Right kidney (tissue), 1 donor: ENCODE results near the gene NRXN3.
"Not testable (repeated sequence)": the region's sequence is repeated elsewhere in the genome, so short reads cannot be mapped to it uniquely, and the experiment has no call there.

Source experiments
- DNase-seq: peaks from one replicate; pipeline ENCODE4 v3.0.0-alpha.2; 2016

The NRXN3 gene

DNA sequence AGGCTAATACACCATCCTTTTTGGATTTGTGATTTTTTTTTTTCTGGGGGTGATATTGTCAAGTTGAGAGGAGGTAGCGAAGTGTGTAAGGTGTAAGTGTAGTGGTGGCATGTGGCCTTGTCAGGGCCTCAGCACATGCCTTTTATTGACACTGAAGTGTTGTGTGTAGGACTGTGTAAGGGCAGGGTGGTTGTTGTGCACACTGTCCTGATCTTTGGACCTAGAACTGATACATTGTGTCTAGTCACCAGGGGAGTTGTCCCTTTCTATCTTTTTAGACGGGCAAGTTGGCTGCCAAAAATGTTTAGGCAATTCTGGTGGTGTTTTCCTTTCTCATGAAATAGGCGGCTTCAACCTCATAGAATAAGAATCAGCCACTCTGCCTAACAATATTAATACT lies 244.0 kb downstream of the NRXN3 start:
- DNase-seq: no peak

DNA sequence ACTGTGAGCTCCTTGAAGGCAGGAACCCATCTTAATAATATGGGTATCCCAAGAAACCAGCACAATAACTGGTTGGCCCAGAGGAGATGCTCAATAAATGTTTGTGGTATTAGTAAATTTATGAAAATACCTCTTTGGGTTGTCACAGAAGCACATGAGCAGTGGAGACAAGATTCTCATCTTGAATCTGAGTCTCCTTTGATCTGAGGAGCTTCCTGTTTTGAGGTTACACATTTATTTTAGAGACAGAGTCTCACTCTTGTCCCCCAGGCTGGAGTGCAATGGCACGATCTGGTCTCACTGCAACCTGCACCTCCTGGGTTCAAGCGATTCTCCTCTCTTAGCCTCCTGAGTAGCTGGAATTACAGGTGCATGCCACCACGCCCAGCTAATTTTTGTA lies 247.4 kb downstream of the NRXN3 start:
- DNase-seq: no peak

DNA sequence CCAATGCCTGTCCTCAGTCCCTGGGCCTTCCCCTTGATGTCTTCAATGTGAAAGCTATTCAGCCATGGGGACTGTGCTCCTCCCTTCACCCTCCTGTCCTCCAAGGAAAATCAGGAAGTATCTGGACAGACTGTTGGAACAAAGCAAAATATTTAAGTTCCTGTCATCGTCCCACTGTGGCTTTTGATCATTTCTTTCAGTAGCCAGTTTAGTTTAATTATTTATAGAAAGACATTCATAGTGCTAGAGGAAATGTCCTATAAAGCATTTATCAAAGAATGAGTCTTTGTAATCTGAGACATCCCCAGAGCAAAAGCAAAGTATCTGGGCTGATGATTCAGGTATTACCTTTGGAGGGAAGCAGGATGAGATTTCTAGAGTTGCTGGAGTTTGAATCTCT lies 254.1 kb downstream of the NRXN3 start:
- no peak for DNase-seq

DNA sequence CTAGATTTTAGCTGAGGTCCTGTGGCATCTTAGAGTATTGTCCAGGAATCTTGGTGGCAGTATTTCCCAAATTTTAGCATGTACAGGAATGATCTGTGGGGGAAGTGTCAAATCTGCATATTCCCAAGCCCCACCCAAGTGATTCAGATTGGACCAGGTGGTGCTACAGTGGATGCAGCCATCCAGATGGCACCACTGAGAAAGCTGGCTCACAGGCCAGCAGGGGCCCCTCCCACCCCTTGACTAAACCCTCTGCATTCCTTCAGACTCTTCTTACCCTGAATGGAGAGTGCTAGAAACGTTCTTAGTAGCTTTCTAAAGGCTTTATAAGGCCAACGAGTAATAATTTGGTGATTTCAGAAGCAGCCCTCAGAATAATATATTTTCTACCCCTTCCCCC lies 255.2 kb downstream of the NRXN3 start:
- DNase-seq: no peak

DNA sequence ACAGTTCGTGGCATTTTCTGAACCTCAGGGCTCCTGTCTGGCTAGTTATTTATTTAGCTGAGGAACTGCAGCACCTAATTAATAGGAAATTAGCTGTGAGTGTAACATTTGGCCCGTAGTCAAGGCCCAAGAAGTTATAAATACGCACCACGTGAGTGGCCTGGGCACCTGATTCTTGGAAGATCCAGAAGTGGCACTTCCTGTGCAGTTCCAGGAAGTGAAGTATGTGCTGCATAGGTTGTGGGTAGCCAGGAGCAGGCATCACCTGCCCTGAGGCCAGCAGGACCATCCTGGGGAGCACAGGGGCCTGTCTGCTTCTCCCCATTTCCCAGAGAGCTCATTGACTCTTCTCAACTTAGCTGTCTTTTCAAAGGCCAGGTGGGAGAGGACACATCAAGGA lies 255.6 kb downstream of the NRXN3 start:
- DNase-seq: no peak

DNA sequence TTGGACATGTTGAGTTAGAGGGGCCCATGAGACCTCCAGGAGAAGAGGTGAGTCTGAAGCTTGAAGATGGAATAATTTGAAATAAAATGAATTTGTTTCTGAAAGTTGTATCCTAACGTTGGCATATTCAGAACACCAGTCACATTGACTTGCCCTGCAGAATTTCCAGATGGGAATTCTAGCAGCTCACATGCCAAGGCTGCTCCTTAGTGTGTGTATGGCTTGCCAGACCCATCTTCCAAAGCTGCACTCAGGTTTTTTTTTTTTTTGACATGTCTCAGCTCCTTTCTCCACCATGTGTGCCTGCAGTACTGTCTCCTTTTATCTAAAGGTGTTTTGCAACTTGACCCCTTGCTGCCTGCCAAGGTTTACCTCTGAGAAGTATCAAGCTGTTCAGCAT lies 261.9 kb downstream of the NRXN3 start:
- DNase-seq: no peak

DNA sequence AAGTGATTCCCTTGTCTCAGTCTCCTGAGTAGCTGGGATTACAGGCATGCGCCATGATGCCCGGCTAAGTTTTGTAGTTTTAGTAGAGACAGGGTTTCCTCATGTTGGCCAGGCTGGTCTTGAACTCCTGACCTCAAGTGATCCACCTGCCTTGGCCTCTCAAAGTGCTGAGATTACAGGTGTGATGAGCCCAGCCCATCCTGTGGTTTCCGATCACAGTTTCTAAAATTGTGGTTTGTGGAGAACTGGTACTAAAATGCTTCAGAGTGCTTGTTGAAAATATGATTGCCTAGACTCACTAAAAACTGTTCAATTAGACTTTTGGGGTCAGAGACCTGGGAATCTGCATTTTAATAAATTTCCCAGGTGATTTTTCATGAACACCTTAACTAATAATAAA lies 267.3 kb downstream of the NRXN3 start:
- DNase-seq: not testable (repeated sequence)

DNA sequence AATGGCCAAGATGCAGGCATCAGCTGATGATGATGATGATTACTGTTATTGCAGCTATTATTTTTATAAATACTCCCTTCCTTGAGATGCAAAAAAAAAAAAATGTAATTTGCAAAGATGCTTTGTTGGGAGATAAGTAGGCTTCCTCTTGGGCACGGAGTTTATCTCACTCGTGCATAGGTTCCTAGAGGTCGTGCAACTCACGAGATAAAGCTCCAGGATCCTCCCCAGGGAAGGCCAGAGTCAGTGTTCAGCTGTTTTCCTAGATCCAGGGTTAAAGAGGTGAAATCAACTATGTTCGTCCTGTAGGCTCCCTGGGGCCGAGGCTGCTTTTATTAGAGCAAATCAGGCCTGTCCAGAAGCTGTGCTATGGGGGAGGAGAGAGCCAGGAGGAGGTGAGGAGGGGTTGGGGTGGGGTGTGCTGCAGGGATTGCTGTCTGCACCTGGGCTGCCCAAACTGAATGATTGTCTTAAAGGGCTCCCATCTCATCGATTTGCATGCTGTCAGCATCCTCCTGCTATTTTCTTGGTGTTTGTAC lies 270.3 kb downstream of the NRXN3 start:
- no peak for DNase-seq

DNA sequence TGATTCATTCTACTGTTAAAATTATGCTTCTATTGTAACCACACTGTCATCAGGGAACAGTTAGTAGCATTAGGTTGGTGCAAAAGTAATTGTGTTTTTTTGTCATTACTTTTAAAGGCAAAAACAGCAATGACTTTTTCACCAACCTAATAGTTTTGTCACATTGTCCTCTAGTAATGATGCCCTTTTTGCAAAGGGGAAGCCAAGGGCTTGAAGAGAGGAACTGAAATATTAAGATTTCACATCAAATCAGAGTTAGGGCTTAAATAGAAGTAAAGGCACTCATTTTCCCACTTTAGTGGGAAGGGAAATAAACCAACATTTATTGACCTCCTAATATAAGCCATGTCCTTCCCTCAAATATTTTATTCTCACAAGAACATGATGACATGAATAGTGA lies 273.7 kb downstream of the NRXN3 start:
- no peak for DNase-seq

DNA sequence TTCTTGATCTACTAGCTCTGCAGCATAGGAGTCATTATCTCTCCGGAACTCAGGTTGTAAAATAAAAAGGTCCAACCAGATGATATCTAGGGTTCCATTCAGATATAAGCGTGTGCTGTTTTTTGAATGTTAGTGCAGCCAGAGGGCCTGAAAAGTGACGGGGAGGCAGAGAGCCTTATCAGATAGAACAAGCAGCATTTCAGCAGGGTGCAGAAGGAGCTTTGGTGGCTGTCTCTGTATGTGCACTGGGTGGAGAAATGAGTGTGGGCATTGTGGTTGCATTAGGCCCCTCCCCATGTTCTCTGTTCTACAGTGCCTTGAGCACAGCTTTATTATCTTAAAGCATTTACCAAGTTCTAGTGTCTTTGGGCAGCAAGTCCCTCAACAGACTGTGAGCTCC lies 275.1 kb downstream of the NRXN3 start:
- DNase-seq: no peak

DNA sequence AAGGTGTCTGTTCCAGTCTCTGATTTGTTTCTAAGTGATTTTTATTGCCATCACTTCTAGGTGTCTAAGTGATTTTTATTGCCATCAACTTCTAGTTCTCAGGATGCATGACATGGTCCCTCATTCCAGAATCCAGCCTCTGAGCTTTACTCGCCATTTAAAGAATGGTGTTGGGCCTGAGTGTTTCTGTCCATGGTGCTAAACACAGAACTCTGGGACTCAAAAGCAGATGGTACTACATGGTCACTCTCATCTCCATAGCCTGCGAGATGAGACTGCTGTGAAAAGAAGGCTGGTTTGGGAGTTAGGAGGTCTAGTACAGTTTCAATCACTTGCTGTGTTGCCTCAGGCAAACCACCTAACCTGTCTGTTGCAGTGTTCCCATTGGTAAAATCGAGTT lies 276.6 kb downstream of the NRXN3 start:
- DNase-seq: no peak

DNA sequence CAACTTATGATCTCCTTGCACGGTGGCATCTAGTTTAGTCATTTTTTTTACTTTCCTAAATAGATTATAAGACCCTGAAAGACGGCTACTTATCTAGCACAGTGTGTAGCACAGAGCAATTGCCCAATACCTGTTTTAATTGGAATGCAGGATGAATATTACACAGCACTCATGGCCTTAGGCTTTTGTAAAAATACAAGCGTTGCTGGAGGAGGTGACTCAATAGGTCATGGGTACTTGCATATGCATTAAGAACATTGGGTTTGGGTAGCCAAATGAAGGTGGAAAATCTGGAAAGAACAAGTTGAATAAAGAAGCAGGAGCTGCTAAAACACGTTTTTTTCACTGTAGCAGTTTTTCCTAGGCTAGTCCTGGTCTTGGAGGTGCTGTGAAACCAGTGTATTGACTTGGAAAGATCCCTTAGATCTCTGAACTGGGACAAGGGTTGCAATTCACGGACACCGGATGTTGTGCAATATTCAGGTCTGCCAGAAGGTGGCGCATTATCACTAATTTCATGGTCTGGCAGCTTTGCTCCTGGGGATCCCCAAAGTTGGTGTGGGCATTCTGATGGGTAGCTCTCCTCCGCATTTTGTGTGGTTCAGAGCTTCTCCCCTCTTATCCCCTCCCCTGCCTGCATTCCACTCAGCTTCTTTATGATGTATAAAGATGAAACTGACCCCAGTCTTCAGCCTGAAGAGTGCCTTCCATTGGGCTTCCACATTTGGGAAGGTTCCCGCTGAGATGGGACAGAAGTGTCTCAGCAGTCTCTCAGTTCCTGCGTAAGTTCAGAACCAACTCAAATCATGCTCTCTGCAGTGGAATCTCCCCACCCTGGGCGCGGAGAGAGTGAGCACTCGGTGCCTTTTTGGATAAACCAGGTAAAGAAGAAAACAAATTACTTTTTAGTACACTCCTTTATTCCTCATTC lies 278.3 kb downstream of the NRXN3 start:
- no peak for DNase-seq

DNA sequence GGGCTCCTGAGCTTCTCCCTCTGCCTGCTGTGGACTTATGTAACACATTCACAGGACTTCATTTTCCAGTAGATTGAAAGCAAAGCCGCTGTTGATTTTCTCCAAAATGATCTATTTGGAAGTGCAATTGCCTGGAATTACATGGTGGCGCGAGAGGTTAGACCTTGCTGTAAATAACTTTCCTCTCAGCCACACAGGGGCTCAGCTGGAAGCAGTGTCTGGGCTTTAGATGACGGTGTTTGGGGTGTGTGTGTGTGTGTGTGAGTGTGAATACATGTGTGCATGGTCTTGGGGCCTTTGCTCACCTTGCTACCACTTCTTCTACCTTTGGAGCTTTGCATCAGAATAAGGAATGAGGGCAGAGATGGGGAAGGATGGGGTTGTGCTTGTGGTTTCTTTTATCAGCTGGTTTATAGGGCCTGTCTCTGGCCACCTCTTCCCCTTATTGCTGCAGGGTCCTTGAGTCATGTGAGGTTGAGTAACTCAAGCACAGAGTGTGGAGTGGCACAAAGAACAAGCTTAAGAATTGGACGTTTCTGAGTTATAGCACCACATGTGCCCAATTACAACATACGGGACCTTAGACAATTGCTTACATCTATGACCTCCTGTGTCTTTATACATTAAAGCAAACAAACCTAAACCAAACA lies 280.6 kb downstream of the NRXN3 start:
- no peak for DNase-seq

DNA sequence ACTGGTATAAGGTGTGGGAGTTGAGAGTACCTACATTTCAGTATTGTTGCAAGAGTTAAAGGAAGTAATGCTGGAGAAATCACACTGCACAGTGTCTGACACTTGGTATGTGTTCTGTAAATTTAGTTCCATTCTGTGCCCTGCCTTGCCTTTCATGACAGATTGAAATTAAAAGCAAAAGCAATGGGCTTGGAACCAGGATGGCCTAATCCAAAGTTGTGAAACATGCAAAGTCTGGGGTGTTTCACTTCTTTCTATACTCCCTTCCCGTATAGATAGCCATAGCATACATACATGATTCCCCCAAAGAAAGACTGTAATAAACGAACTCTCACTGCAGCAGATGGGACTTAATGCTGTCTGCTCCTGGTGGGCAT lies 281.1 kb downstream of the NRXN3 start:
- DNase-seq: no peak

DNA sequence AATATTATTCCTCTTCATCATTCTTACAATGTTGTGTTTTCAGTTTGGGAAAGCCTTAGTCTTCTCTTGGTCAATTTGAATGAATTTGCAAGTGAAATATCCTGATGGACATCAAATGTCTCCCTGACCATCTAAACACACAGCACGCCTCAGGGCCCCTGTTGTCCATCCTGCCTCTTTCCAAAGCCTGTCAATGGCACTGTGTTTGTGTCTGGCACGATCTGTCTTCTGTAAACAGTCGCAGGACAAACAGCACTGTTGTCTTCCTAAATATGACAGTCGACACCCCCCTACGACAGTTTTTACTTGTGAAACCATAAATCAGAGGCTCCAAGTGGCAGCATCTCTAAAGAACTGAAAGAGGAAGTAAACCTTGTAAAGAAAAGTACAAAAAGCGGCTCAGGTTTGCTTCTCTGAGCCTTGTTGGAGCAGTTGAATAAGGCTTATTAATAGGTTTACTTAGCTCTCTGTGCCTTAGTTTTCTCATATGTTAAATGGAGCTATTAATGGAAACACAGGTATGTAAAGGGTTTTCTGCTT lies 285.8 kb downstream of the NRXN3 start:
- no peak for DNase-seq

DNA sequence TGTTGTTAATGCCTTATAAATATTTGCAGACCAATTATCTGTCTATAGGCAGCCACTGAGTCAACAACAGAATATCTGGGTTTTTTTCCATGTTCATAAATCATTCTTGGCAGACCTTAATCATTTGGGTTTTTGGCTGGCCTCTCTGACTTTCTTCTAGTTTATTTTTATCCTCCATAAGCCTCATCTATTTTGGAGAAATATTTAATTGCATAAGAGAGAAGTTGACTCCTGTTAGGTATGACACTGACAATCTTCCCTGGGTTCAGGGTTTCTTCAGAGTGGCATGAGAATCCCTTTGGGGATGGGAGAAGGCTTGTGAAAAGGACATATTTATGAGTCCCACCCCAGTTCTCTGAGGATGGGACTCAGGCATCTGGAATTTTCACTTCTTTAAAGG lies 299.8 kb downstream of the NRXN3 start:
- DNase-seq: no peak

DNA sequence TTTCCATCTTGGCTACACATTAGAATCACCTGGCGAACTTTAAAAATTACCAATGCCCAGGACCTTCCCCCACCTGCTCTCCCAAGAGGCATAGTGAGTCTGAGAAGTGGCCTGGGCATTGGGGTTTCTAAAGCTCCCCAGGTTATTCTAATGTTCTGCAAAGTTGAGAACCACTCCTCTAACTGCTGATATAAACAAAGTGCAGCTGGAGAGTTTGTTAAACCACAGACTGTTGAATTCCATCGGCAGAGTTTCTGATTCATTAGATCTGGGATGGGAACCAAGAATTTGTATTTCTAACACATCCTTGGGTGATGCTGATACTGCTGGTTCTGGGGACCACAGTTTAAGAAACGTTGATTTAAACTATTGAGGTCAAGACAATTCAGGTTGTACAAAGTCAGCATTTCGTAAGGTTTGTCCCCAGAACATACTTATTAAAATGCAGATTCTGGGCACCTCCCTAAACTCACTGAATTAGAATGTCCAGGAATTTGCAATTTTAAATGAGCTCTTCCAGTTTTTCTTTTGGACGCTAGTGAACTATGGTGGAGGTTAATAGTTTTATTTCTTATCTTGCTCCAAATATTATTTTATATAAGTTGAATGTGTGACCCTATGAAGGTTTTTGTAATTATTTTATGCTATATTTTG lies 309.1 kb downstream of the NRXN3 start:
- no peak for DNase-seq

DNA sequence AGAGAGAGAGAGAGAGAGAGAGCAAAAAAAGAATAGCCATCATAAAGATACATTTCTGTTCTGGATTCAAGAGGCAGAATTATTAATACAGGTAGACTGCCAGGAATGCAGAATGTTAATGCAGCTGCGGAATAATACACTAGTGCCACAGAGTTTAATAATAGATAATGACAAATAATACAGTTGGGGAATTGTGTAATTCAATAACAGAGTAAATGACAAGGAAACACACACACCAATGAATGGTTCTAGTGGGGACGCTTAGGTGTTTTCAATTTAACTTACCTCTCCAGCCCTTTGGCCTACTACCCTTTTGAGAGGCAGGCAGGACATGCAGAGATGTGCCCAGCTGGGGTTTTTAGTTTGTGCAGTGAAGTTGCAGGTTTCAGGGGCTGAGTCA lies 313.9 kb downstream of the NRXN3 start:
- no peak for DNase-seq

DNA sequence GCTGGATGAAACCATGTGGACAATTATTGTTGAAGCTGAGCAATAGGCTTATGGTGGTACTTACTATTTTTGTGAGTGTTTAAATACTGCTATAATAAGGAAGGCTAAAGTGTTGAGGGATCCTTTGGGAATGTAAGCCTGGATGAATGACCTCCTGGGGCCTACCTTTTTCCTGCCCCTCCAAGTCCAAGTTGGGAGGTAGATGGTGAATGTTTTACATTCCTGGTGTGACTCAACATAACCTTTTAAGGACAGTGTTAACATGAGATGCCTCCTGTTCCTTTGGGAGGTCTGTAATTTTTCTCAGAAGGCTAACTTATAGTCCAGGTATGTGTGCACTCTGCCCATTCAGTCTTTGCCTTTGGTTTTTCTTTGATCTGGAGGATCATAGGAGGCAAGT lies 315.9 kb downstream of the NRXN3 start:
- DNase-seq: no peak

DNA sequence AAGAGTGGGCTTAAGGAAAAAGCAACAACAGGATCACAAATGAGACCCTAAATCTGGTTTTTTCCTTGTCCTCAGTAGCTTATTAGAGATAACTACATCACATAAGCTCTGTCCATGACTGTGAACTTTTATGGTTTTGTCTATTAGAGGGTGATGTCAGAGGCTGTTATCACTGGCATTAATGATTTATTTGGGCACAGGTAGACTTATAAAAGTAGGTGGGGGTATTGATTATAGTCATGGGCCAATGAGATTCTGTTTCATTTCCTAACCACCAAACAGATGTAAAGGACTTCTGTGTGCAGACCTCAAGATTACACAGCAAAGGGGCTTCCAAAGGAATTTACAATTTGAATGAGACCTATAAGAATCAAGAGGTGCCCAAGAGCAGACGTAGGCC lies 316.4 kb downstream of the NRXN3 start:
- no peak for DNase-seq

DNA sequence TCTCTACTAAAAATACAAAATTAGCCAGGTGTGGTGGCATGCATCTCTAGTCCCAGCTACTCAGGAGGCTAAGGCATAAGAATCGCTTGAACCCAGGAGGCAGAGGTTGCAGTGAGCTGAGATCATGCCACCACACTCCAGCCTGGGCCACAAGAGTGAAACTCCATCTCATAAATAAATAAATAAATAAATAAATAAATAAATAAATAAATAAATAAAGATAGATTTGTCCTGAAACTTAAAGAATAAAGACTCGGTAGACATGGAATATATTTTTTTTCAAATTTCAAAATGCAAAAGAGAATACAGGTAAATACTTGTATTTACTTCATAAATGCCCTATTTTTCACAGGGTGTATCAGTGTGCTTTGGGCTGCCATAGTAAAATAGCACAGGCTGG lies 317.4 kb downstream of the NRXN3 start:
- DNase-seq: not testable (repeated sequence)

DNA sequence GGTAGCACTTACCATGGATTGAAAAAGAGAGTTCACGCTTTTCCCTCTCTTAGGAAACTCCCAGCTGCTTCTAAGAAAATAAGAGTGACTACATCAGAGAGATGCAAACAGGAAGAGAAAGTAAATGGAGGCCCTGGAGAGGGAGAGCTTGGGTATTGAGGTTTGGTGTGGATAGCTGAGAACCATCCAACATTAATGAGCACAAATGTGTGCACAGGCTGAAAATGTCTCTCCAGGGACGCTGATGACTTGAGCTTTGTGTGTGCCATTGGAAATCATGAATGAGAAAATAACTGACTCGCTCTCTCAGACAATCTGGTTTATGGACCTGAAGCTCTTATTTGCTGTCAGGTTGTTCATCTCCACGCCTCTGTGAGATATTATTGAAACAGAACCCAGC lies 318.8 kb downstream of the NRXN3 start:
- DNase-seq: no peak

DNA sequence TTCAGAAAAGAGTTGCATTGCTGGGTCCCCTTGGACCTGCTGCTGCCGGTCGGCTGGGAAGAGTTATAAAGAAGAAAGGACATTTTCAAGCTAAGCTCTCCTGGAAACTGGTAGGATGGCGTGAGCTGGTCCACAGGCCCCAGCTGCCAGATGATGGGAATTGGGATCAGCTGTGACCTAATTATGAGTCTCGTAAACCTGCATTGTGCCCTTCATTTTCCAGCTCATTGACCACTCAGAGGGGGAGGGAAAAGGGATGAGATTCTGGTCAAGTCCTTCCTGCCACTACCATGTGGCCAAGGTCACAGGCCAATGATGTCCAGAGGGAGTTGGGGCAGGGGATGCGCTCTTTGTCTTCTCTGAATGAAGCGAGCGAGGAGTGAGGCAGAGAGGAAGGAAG lies 320.9 kb downstream of the NRXN3 start:
- DNase-seq: no peak
